ENCODE data around the gene NLE1.

Gene NLE1

DNA sequence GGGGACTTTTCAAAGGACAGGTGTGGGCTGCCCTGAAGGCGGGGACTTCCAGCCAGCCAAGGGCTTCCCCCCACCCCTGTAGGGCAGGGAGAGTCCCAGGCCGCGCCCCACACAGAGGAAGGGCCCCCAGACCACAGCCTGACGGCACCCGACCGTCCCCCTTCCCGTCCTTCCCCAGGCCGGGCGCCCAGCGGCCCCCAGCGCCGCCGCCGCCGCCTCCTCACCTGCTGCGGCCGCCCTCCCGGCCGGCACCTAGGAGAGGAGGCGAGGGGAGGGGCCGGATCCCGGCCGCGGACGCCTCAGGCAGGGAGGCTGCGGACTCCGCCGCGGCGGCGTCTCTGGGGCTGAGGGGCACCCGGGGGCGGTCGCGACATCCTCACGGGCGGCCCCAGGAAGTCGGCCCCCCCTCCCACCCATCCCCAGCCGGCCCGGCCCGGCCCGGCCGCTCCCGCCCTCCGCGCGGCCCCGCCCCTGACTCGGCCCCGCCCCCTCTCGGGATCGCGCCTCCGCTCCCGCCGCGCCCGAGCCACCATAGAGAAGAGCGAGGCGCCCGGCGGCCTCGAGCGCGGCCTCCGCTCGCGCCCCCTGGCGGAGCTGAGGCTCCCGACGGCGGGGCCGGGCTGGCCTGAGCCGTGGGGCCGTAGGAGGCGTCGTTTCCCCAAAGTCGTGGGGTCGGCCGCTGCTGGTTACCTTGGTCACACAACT, 53.1 kb downstream of the NLE1 start:
- TF ChIP-seq CTCF (IDR thresholded peaks at IDR 0.05; ENCODE audit: extremely low read depth, missing control alignments) = peak; percentile 89
- DNase-seq (ENCODE audit: low spot score) = peak; percentile 94

DNA sequence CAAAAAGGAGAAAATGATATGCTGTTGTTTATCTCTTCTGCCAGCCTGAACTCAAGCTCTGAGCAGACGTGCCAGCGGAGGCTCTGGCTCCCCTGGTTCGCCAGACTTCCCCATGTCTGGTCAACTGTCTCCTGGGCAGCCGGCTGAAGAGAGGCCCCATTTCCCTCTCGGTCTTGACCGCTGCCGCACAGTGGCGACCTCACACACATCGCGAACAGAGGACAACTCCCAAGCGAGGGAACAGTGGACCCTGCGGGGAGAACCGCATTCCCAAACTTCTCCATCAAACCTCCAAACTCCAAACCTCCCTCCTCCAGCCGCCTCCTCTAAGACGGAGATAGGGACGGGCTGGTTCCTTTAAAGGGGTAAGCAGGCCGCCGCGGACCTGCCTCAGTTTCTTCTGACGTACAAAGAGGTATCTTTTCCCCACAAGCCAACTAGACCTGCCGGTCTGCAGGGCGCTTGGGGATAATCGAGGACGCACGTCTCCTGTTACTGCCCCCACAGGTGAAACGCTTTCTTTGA, 53.7 kb downstream of the NLE1 start:
- peak; percentile 7 for TF ChIP-seq CTCF (IDR thresholded peaks at IDR 0.05; ENCODE audit: extremely low read depth, missing control alignments)
- peak; percentile 21 for DNase-seq (ENCODE audit: low spot score)

DNA sequence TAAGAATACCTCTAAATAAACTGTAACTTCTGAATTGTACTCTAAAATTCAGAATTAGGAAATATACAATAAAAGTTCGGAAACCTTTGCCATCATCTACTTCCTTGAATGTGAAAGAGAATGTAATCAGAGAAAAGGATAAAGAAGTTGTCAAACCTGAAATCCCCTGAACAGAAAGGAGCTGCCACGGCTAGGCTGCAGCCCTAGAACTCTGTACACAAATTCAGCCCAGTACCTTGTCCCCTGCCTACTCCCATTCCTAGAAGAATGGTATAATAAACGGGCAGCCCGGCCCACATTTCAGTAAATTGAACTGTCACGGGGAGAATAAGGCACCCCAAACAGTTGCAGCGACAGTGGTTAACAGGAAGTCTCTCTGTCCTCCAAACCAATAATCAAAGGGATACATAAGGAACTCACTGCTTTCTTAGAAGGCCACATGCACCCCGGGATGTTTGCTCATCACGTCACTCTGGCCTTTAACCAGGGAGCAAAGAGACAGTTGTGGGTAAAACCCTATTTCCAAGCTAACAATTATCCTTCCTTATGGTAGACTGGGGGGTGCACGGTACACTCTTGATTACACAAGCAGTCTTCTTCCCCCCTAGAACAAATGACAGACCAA, 54.3 kb downstream of the NLE1 start:
- peak; percentile 20 for DNase-seq (ENCODE audit: low spot score)

DNA sequence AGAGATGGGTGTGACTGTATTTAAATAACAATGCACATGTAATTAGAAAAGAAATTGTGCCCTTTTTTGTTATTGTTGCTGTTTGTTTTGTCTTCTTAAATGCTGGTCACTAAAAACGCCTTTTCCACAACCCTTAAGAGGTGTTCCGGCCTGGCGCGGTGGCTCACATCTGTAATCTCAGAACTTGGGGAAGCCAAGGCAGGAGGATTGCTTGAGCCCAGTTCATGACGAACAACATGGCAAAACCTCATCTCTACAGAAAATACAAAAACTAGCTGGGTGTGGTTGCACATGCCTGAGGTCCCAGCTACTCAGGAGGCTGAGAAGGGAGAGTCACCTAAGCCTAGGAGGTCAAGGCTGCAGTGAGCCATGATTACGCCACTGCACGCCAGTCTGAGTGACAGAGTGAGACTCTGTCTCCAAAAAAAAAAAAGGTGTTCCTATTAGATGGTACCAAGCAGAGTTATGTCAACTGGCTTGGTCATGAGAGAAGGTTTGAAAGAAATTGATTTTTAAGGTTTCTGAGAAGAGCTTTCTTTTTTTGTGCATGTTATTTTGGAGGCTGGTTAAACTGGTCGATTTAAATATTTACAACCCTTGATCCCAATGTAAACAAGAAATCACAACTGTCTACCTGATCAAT, 55.1 kb downstream of the NLE1 start:
- DNase-seq (ENCODE audit: low spot score) = no peak
- no peak for TF ChIP-seq CTCF (IDR thresholded peaks at IDR 0.05; ENCODE audit: extremely low read depth, missing control alignments)

More for the DNA sequence above, 54.3 kb downstream of the NLE1 start:
- no peak for TF ChIP-seq CTCF (IDR thresholded peaks at IDR 0.05; ENCODE audit: extremely low read depth, missing control alignments)

GRCh38 chr17:35086164-35086563, 55.9 kb downstream of the NLE1 start:
- no peak for DNase-seq (ENCODE audit: low spot score)

GRCh38 chr17:35084987-35085386, 57.1 kb downstream of the NLE1 start:
- no peak for DNase-seq (ENCODE audit: low spot score)
- no peak for TF ChIP-seq CTCF (IDR thresholded peaks at IDR 0.05; ENCODE audit: extremely low read depth, missing control alignments)

More at GRCh38 chr17:35086164-35086563, 55.9 kb downstream of the NLE1 start:
- no peak for TF ChIP-seq CTCF (IDR thresholded peaks at IDR 0.05; ENCODE audit: extremely low read depth, missing control alignments)

DNA sequence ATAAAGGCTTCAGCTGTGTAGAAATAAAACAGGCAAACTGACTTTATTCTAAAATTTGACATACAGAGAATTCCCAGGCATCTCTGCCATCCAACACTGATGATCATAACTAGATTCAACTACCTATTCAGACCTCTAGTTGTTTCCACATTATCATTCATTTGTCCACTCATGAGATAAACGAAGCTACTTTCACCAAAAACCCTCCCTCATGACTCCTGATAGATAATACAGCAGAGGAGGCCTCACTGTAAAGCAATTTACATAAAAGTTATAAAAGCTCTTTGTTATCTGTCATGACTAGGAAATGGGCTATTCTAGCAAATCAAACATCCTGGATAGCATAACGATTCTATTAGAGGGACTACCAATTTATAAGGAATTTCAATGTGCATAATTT, 59.0 kb downstream of the NLE1 start:
- no peak for TF ChIP-seq CTCF (IDR thresholded peaks at IDR 0.05; ENCODE audit: extremely low read depth, missing control alignments)
- DNase-seq (ENCODE audit: low spot score) = no peak
